MM.1S (cell line): Measurements from ENCODE around the gene ZYX.

Source experiments
- DNase-seq: peaks from one replicate; pipeline ENCODE4 v3.0.0-alpha.2; 2015
- H2AFZ ChIP-seq: fragments of 300-600 bp; sonication (generic); 2 replicates; pipeline ENCODE4 v1.6.0; 2016; ENCODE audit warnings: antibody characterized with exemption, low read length
- H3F3A ChIP-seq: fragments of 300-600 bp; sonication (generic); 2 replicates; pipeline ENCODE4 v1.6.1; 2016; ENCODE audit warnings: mild to moderate bottlenecking, antibody characterized with exemption, low read length, moderate library complexity, mixed read lengths; ENCODE audit not compliant: insufficient read depth
- H3K27ac ChIP-seq: fragments of 300-600 bp; sonication (generic); 2 replicates; pipeline ENCODE4 v1.5.1; 2016; ENCODE audit warnings: mild to moderate bottlenecking, low read length
- H3K27me3 ChIP-seq: fragments of 300-600 bp; sonication (generic); replicated peaks from 2 replicates; pipeline ENCODE4 v1.6.0; 2016; ENCODE audit warnings: low read length; ENCODE audit not compliant: insufficient read depth
- H3K36me3 ChIP-seq: fragments of 300-600 bp; sonication (generic); replicated peaks from 2 replicates; pipeline ENCODE4 v1.6.1; 2016; ENCODE audit warnings: mild to moderate bottlenecking, low read length, mixed read lengths; ENCODE audit not compliant: insufficient read depth
- H3K4me1 ChIP-seq: fragments of 300-600 bp; sonication (generic); 2 replicates; pipeline ENCODE4 v1.6.1; 2016; ENCODE audit warnings: low read length, mixed read lengths
- H3K4me2 ChIP-seq: fragments of 300-600 bp; sonication (generic); 2 replicates; pipeline ENCODE4 v1.6.0; 2016; ENCODE audit warnings: low read depth, low read length
- H3K4me3 ChIP-seq: fragments of 300-600 bp; sonication (generic); 2 replicates; pipeline ENCODE4 v1.5.1; 2016; ENCODE audit warnings: low read length, mixed read lengths
- H3K79me2 ChIP-seq: fragments of 300-600 bp; sonication (generic); 2 replicates; pipeline ENCODE4 v1.6.1; 2016; ENCODE audit warnings: mixed run types, low read length, mixed read lengths
- H3K9ac ChIP-seq: fragments of 300-600 bp; sonication (generic); 2 replicates; pipeline ENCODE4 v1.6.1; 2016; ENCODE audit warnings: low read length, mixed read lengths
- H3K9me2 ChIP-seq: fragments of 300-600 bp; sonication (generic); replicated peaks from 2 replicates; pipeline ENCODE4 v1.6.1; 2016; ENCODE audit warnings: mild to moderate bottlenecking, low read length, mixed read lengths; ENCODE audit not compliant: insufficient read depth
- H3K9me3 ChIP-seq: fragments of 300-600 bp; sonication (generic); replicated peaks from 2 replicates; pipeline ENCODE4 v1.6.1; 2016; ENCODE audit warnings: mild to moderate bottlenecking, low read length, mixed read lengths; ENCODE audit not compliant: insufficient read depth
- H4K20me1 ChIP-seq: fragments of 300-600 bp; sonication (generic); 2 replicates; pipeline ENCODE4 v1.6.1; 2016; ENCODE audit warnings: mild to moderate bottlenecking, low read length, moderate library complexity, mixed read lengths; ENCODE audit not compliant: insufficient read depth
- CTCF ChIP-seq: fragments of 300-600 bp; sonication (generic); IDR thresholded peaks from 2 replicates; pipeline ENCODE4 v1.5.1; 2016; ENCODE audit warnings: antibody characterized with exemption, low read length, mixed read lengths
- EZH2 ChIP-seq: fragments of 300-600 bp; sonication (generic); optimal IDR thresholded peaks from 2 replicates; pipeline ENCODE3; 2017; ENCODE audit warnings: low read depth, mild to moderate bottlenecking, antibody characterized with exemption, low read length, mixed read lengths
- EZH2phosphoT487 ChIP-seq: fragments of 300-600 bp; sonication (generic); IDR thresholded peaks from 2 replicates; pipeline ENCODE4 v1.6.1; 2018; ENCODE audit warnings: antibody characterized with exemption, low read length

The ZYX gene

GRCh38 chr7:143373255-143373794 is 7.8 kb upstream of the ZYX start:
- Histone ChIP-seq H3K9ac (no peak overlapping the region), H3K9me3 (no peaks in the 10 kb centered on the region), H3K79me2 (no peaks in the 10 kb centered on the region), H4K20me1 (no peaks in the 10 kb centered on the region), H3K36me3 (no peaks in the 10 kb centered on the region), H3K4me3 (no peak overlapping the region), H2AFZ (no peak overlapping the region), H3K27ac (no peak overlapping the region), H3K4me2 (no peak overlapping the region), H3K4me1 (no peaks in the 10 kb centered on the region), H3K9me2 (no peaks in the 10 kb centered on the region), H3K27me3 (no peaks in the 10 kb centered on the region), H3F3A (no peaks in the 10 kb centered on the region)
- no peak for TF ChIP-seq EZH2
- DNase-seq: no peak

GRCh38 chr7:143374561-143374960 is 6.6 kb upstream of the ZYX start:
- H3K4me2 ChIP-seq: no peak overlapping the region
- TF ChIP-seq CTCF (no peak), EZH2 (no peak), EZH2phosphoT487 (no peak)
- no peaks in the 10 kb centered on the region for H3K9me2 ChIP-seq
- H3K9ac ChIP-seq: no peak overlapping the region
- peaks cover 3% of the 10 kb centered on the region for H3K4me1 ChIP-seq
- no peaks in the 10 kb centered on the region for H3K79me2 ChIP-seq
- H4K20me1 ChIP-seq: no peaks in the 10 kb centered on the region
- no peaks in the 10 kb centered on the region for H3K36me3 ChIP-seq
- no peak overlapping the region for H2AFZ ChIP-seq
- no peaks in the 10 kb centered on the region for H3K9me3 ChIP-seq
- no peak overlapping the region for H3K4me3 ChIP-seq
- no peaks in the 10 kb centered on the region for H3F3A ChIP-seq
- H3K27me3 ChIP-seq: no peaks in the 10 kb centered on the region
- no peak overlapping the region for H3K27ac ChIP-seq
- no peak for DNase-seq

GRCh38 chr7:143375298-143376034 is 5.7 kb upstream of the ZYX start:
- no peak overlapping the region for H3K27ac ChIP-seq
- H3K4me1 ChIP-seq: peaks cover 7% of the 10 kb centered on the region
- no peaks in the 10 kb centered on the region for H3K36me3 ChIP-seq
- H4K20me1 ChIP-seq: no peaks in the 10 kb centered on the region
- H3F3A ChIP-seq: no peaks in the 10 kb centered on the region
- H3K9me3 ChIP-seq: no peaks in the 10 kb centered on the region
- H3K9me2 ChIP-seq: no peaks in the 10 kb centered on the region
- H3K9ac ChIP-seq: no peak overlapping the region
- H3K4me2 ChIP-seq: no peak overlapping the region
- DNase-seq: no peak
- H3K27me3 ChIP-seq: no peaks in the 10 kb centered on the region
- H3K4me3 ChIP-seq: no peak overlapping the region
- TF ChIP-seq CTCF (no peak), EZH2 (no peak), EZH2phosphoT487 (no peak)
- no peaks in the 10 kb centered on the region for H3K79me2 ChIP-seq
- H2AFZ ChIP-seq: no peak overlapping the region

- Histone ChIP-seq H3K27me3 (no peaks in the 10 kb centered on the region), H3K4me3 (no peak overlapping the region), H3K4me1 (peaks cover 7% of the 10 kb centered on the region), H3K4me2 (no peak overlapping the region), H3K9ac (no peak overlapping the region), H3K79me2 (no peaks in the 10 kb centered on the region), H3K36me3 (no peaks in the 10 kb centered on the region), H4K20me1 (no peaks in the 10 kb centered on the region), H3F3A (no peaks in the 10 kb centered on the region), H3K9me2 (no peaks in the 10 kb centered on the region), H3K27ac (no peak overlapping the region), H3K9me3 (no peaks in the 10 kb centered on the region), H2AFZ (no peak overlapping the region)
- no peak for TF ChIP-seq CTCF
- TF ChIP-seq EZH2phosphoT487: no peak
- no peak for TF ChIP-seq EZH2
- DNase-seq: no peak
These were observed 4.7 kb upstream of the ZYX start for GRCh38 chr7:143376396-143376795.
